CD4-positive, alpha-beta T cell (primary cell): Measurements from ENCODE around the gene ZNF37A. TPM values are rescaled to one million over a fixed set of nuclear protein-coding genes. Genes with fewer than 3 reads are reported as not detected.
A peak's percentile ranks its signal among the peaks of the same experiment; 100 is the strongest.
"Not testable (repeated sequence)": the region's sequence is repeated elsewhere in the genome, so short reads cannot be mapped to it uniquely, and the experiment has no call there.

ENCODE experiments used
- ATAC-seq: fragments of 200-7000 bp; cut with Tn5 transposase; one replicate; pipeline ENCODE4 v1.10.0; 2022; ENCODE audit warnings: mild to moderate bottlenecking; ENCODE audit not compliant: poor library complexity
- CTCF ChIA-PET: fragments of 350-600 bp; sonication (Branson Sonifier 250); formaldehyde crosslinking; loops from one replicate; lab custom pipeline; 2021; ENCODE audit warnings: antibody characterized with exemption, inconsistent platforms; lab: Charles Lee
- POLR2A ChIA-PET: fragments of 350-600 bp; sonication (Branson Sonifier 250); formaldehyde crosslinking; loops from one replicate; lab custom pipeline; 2021; ENCODE audit warnings: antibody characterized with exemption, inconsistent platforms; lab: Charles Lee
- DNase-seq, 14 experiments: peaks; one replicate each; pipeline ENCODE4 v3.0.0-alpha.2; 2013 to 2020; ENCODE audit warnings: mixed read lengths in 2 of 14
- H3K27ac ChIP-seq, 2 donors: one replicate each; pipeline versions ENCODE4 v1.5.1 to v1.7.0; 2013; ENCODE audit warnings: low read length in 2 of 2, low read depth in 1 of 2, mild to moderate bottlenecking in 1 of 2
- H3K27me3 ChIP-seq, 2 experiments: 1 replicate in 1 of 2; 2 replicates in 1 of 2; pipeline versions ENCODE4 v1.6.1 to v1.7.0; 2013; ENCODE audit warnings: low read length in 2 of 2, control low read depth in 1 of 2, mild to moderate bottlenecking in 1 of 2, moderate library complexity in 1 of 2; ENCODE audit not compliant: insufficient read depth in 2 of 2, control insufficient read depth in 1 of 2
- H3K36me3 ChIP-seq: one replicate; pipeline ENCODE4 v1.6.1; 2013; ENCODE audit warnings: low read length, control low read depth; ENCODE audit not compliant: insufficient read depth
- H3K4me1 ChIP-seq: one replicate; pipeline ENCODE4 v1.6.1; 2013; ENCODE audit warnings: low read length, control low read depth; ENCODE audit not compliant: insufficient read depth
- H3K4me3 ChIP-seq: one replicate; pipeline ENCODE4 v1.5.1; 2013; ENCODE audit warnings: mild to moderate bottlenecking, low read length, moderate library complexity
- H3K9me3 ChIP-seq, 2 experiments: 1 replicate in 1 of 2; 2 replicates in 1 of 2; pipeline versions ENCODE4 v1.6.1 to v1.7.0; 2013; ENCODE audit warnings: low read length in 2 of 2, mild to moderate bottlenecking in 2 of 2, control low read depth in 1 of 2, moderate library complexity in 1 of 2; ENCODE audit not compliant: control insufficient read depth in 1 of 2, insufficient read depth in 1 of 2
- H3K27ac Mint-ChIP-seq: one replicate; pipeline ENCODE4 v1.8.0; 2020; ENCODE audit warnings: mixed read lengths
- H3K27me3 Mint-ChIP-seq: one replicate; pipeline ENCODE4 v1.8.0; 2021; ENCODE audit warnings: mixed read lengths
- H3K36me3 Mint-ChIP-seq: one replicate; pipeline ENCODE4 v1.8.0; 2021; ENCODE audit warnings: low read depth, mixed read lengths
- H3K4me1 Mint-ChIP-seq: one replicate; pipeline ENCODE4 v1.8.0; 2021; ENCODE audit warnings: low read depth, mixed read lengths
- H3K4me3 Mint-ChIP-seq: one replicate; pipeline ENCODE4 v1.8.0; 2020; ENCODE audit warnings: mild to moderate bottlenecking, mixed read lengths
- H3K9me3 Mint-ChIP-seq: one replicate; pipeline ENCODE4 v1.8.0; 2020; ENCODE audit warnings: mixed read lengths
- CTCF ChIP-seq: fragments of 200-600 bp; IDR thresholded peaks from one replicate; pipeline ENCODE4 v1.8.0; 2022; ENCODE audit warnings: antibody characterized with exemption, mild to moderate bottlenecking
- intact Hi-C, 2 experiments: fragments of 100-400 bp; cut with DNase I in 1 of 2; cut with micrococcal nuclease in 1 of 2; formaldehyde crosslinking; loops; one replicate each; pipeline versions ENCODE4 v1.15.1 to v1.9.0; 2023 to 2025; cut with DNase I, micrococcal nuclease
- total RNA-seq, 174 experiments: library from RNA in 2 of 174; stranded (reverse) in 2 of 174; gene quantifications; one replicate each; pipeline ENCODE4 v1.2.3 and lab custom pipeline; 2021 to 2026

ZNF37A gene
- total RNA-seq, 2 experiments from 2014 or later = 14.7 to 15.4 TPM

GRCh38 chr10:38070501-38070900 lies 23.6 kb upstream of the ZNF37A start:
- H3K27me3 Mint-ChIP-seq = peaks cover 4% of the 10 kb centered on the region
- Histone ChIP-seq H3K36me3 (no peaks in the 10 kb centered on the region), H3K9me3 (peaks cover 3 to 17% of the 10 kb centered on the region in 2 experiments), H3K4me1 (no peaks in the 10 kb centered on the region), H3K27ac (no peak overlapping the region), H3K27me3 (no peaks in the 10 kb centered on the region), H3K4me3 (no peak overlapping the region)
- H3K4me3 Mint-ChIP-seq = no peak overlapping the region
- peaks cover 5% of the 10 kb centered on the region for H3K9me3 Mint-ChIP-seq
- H3K4me1 Mint-ChIP-seq = no peaks in the 10 kb centered on the region
- intact Hi-C loops = no loop called here
- CTCF ChIA-PET = no interaction called here
- POLR2A ChIA-PET = no interaction called here
- TF ChIP-seq CTCF = no peak
- ATAC-seq (no peak), DNase-seq (no peak)
- no peaks in the 10 kb centered on the region for H3K36me3 Mint-ChIP-seq
- no peak overlapping the region for H3K27ac Mint-ChIP-seq

GRCh38 chr10:38072552-38072951 lies 21.6 kb upstream of the ZNF37A start:
- Histone ChIP-seq H3K27ac (no peak overlapping the region), H3K4me1 (no peaks in the 10 kb centered on the region), H3K27me3 (no peaks in the 10 kb centered on the region), H3K36me3 (no peaks in the 10 kb centered on the region), H3K9me3 (peaks cover 14 to 16% of the 10 kb centered on the region in 2 experiments), H3K4me3 (no peak overlapping the region)
- Mint-ChIP-seq H3K4me1 (no peaks in the 10 kb centered on the region), H3K36me3 (peaks cover 9% of the 10 kb centered on the region), H3K27me3 (peaks cover 4% of the 10 kb centered on the region), H3K27ac (no peak overlapping the region), H3K4me3 (no peak overlapping the region), H3K9me3 (peaks cover 6% of the 10 kb centered on the region)
- ATAC-seq = no peak
- no peak for DNase-seq
- intact Hi-C loops = no loop called here
- CTCF ChIA-PET = no interaction called here
- POLR2A ChIA-PET = no interaction called here
- no peak for TF ChIP-seq CTCF

- Mint-ChIP-seq H3K36me3 (peaks cover 9% of the 10 kb centered on the region), H3K27me3 (peaks cover 4% of the 10 kb centered on the region), H3K4me1 (no peaks in the 10 kb centered on the region), H3K4me3 (no peak overlapping the region), H3K9me3 (peaks cover 9% of the 10 kb centered on the region), H3K27ac (no peak overlapping the region)
- POLR2A ChIA-PET = no interaction called here
- peaks cover 9 to 14% of the 10 kb centered on the region in 2 experiments for H3K9me3 ChIP-seq
- H3K4me3 ChIP-seq = no peak overlapping the region
- H3K27ac ChIP-seq = no peak overlapping the region
- H3K36me3 ChIP-seq = no peaks in the 10 kb centered on the region
- peaks cover 0 to 5% of the 10 kb centered on the region in 2 experiments for H3K27me3 ChIP-seq
- CTCF ChIA-PET = no interaction called here
- H3K4me1 ChIP-seq = no peaks in the 10 kb centered on the region
- no peak for DNase-seq
- no peak for ATAC-seq
- intact Hi-C loops = no loop called here
- TF ChIP-seq CTCF = no peak
These were observed 17.4 kb upstream of the ZNF37A start for GRCh38 chr10:38076687-38077086.

- H3K4me3 Mint-ChIP-seq = peak overlapping the region; percentile 90
- H3K27me3 ChIP-seq, ATAC-seq, H3K9me3 ChIP-seq, H3K27ac ChIP-seq, DNase-seq, H3K9me3 Mint-ChIP-seq, H3K27me3 Mint-ChIP-seq: not testable (repeated sequence)
- ChIA-PET CTCF (interaction anchor here (0.7 to 2.9 kb wide), 2 partner anchors 21 to 117 kb away, joined by 3 to 31 read pairs; partner anchors contain the start of gene ZNF25), POLR2A (interaction anchor here (2.3 to 3.3 kb wide), 3 partner anchors 83 to 309 kb away, joined by 10 to 19 read pairs (median 15); partner anchors contain the start of genes ZNF25 and ZNF33A)
- H3K27ac Mint-ChIP-seq = peak overlapping the region; percentile 95
- intact Hi-C loops = loop anchor here (5.0 to 10.0 kb wide), 3 partner anchors 239 to 311 kb away; partner anchors contain the start of gene ZNF248 (in 1 of the 2)
- peaks cover 23% of the 10 kb centered on the region for H3K4me1 ChIP-seq
- H3K4me3 ChIP-seq = peak overlapping the region; percentile 94
- H3K4me1 Mint-ChIP-seq = peaks cover 36% of the 10 kb centered on the region
- H3K36me3 Mint-ChIP-seq = peaks cover 46% of the 10 kb centered on the region
- H3K36me3 ChIP-seq = peaks cover 21% of the 10 kb centered on the region
These were observed 819 bp upstream of the ZNF37A start for GRCh38 chr10:38093318-38093717.
